GM04504 (cell line): Measurements from ENCODE around the gene KLHL30.

Source experiments
- DNase-seq: peaks from one replicate; pipeline ENCODE4 v3.0.0-alpha.2; 2012; ENCODE audit warnings: low read depth

The KLHL30 gene

GRCh38 chr2:238138331-238139195 lies at the start of gene KLHL30:
KLHL30 (plus strand) TSS chr2:238138668; CDS start chr2:238140755, 2,087 bp downstream.
- no peak for DNase-seq

- DNase-seq = no peak
These were observed 47.6 kb upstream of the KLHL30 start for GRCh38 chr2:238090887-238091286.

- DNase-seq = no peak
These were observed 46.9 kb upstream of the KLHL30 start for GRCh38 chr2:238091436-238092060.

- DNase-seq = no peak
These were observed 45.9 kb upstream of the KLHL30 start for GRCh38 chr2:238092486-238093035.

- no peak for DNase-seq
These were observed 45.0 kb upstream of the KLHL30 start for GRCh38 chr2:238093181-238094140.

- DNase-seq = no peak
These were observed 43.9 kb upstream of the KLHL30 start for GRCh38 chr2:238094438-238095022.

GRCh38 chr2:238095143-238095542 lies 43.3 kb upstream of the KLHL30 start:
- DNase-seq = no peak

GRCh38 chr2:238096311-238097011 lies 42.0 kb upstream of the KLHL30 start:
- no peak for DNase-seq

GRCh38 chr2:238097201-238097987 lies 41.1 kb upstream of the KLHL30 start:
- no peak for DNase-seq

- no peak for DNase-seq
These were observed 40.2 kb upstream of the KLHL30 start for GRCh38 chr2:238097988-238098871.

- DNase-seq = no peak
These were observed 39.4 kb upstream of the KLHL30 start for GRCh38 chr2:238098901-238099713.

GRCh38 chr2:238099714-238100048 lies 38.8 kb upstream of the KLHL30 start:
- no peak for DNase-seq

- DNase-seq = no peak
These were observed 38.2 kb upstream of the KLHL30 start, which contains the start of gene ESPNL for GRCh38 chr2:238100049-238100820. ESPNL (plus strand) TSS chr2:238100340; CDS start chr2:238100420, 80 bp downstream.

GRCh38 chr2:238100821-238101771 lies 37.4 kb upstream of the KLHL30 start:
- DNase-seq = no peak

- no peak for DNase-seq
These were observed 36.3 kb upstream of the KLHL30 start for GRCh38 chr2:238101891-238102841.
